Caco-2 (cell line): ENCODE results near the gene GCA. TPM values are rescaled to one million over a fixed set of nuclear protein-coding genes. Genes with fewer than 3 reads are reported as not detected.

Experiments
- BruUV-seq: library from RNA; stranded (reverse); fragments of 400-500 nt; replicated peaks from 2 replicates; lab custom pipeline; 2021; lab: Mats Ljungman, UMichigan
- CTCF ChIA-PET: fragments of 300-600 bp; sonication (Branson Sonifier 250); formaldehyde crosslinking; loops from one replicate; lab custom pipeline; 2022; ENCODE audit warnings: antibody characterized with exemption; lab: Charles Lee
- POLR2A ChIA-PET: fragments of 300-600 bp; sonication (Branson Sonifier 250); formaldehyde crosslinking; loops from one replicate; lab custom pipeline; 2022; ENCODE audit warnings: antibody characterized with exemption; lab: Charles Lee
- DNase-seq, 2 experiments: peaks; one replicate each; pipeline versions ENCODE4 v3.0.0 to v3.0.0-alpha.2; 2020 to 2022
- H3K27me3 ChIP-seq: replicated peaks from 2 replicates; pipeline ENCODE4 v1.6.0; 2011; ENCODE audit warnings: low read length; ENCODE audit not compliant: control insufficient read depth, insufficient read depth
- H3K36me3 ChIP-seq: 2 replicates; pipeline ENCODE4 v1.5.1; 2011; ENCODE audit warnings: low read length; ENCODE audit not compliant: control insufficient read depth, insufficient read depth
- H3K4me1 ChIP-seq: fragments of 250-450 bp; sonication (Bioruptor Pico); 2 replicates; pipeline ENCODE4 v1.5.1; 2020; ENCODE audit warnings: mild to moderate bottlenecking
- H3K4me3 ChIP-seq: 2 replicates; pipeline ENCODE4 v1.5.1; 2011; ENCODE audit warnings: low read depth, mild to moderate bottlenecking, control low read depth, low read length
- H3K9me3 ChIP-seq: fragments of 250-450 bp; sonication (Bioruptor Pico); 2 replicates; pipeline ENCODE4 v1.5.1; 2020; ENCODE audit warnings: mild to moderate bottlenecking, moderate library complexity
- H3K27ac Mint-ChIP-seq: one replicate; pipeline ENCODE4 v1.8.0; 2022; ENCODE audit warnings: mixed read lengths; ENCODE audit not compliant: unreplicated experiment
- H3K27me3 Mint-ChIP-seq: one replicate; pipeline ENCODE4 v1.8.0; 2022; ENCODE audit warnings: mixed read lengths; ENCODE audit not compliant: insufficient read depth, unreplicated experiment
- H3K36me3 Mint-ChIP-seq: one replicate; pipeline ENCODE4 v1.8.0; 2022; ENCODE audit warnings: mild to moderate bottlenecking, mixed read lengths; ENCODE audit not compliant: insufficient read depth, unreplicated experiment
- H3K4me1 Mint-ChIP-seq: one replicate; pipeline ENCODE4 v1.8.0; 2022; ENCODE audit warnings: low read depth, mixed read lengths; ENCODE audit not compliant: unreplicated experiment
- H3K4me3 Mint-ChIP-seq: one replicate; pipeline ENCODE4 v1.8.0; 2022; ENCODE audit warnings: mild to moderate bottlenecking, moderate library complexity, mixed read lengths; ENCODE audit not compliant: unreplicated experiment
- H3K9me3 Mint-ChIP-seq: one replicate; pipeline ENCODE4 v1.8.0; 2022; ENCODE audit warnings: mixed read lengths; ENCODE audit not compliant: unreplicated experiment
- intact Hi-C: fragments of 100-400 bp; cut with micrococcal nuclease; formaldehyde crosslinking; loops from one replicate; pipeline ENCODE4 v1.10.0; 2022; ENCODE audit not compliant: unreplicated experiment
- total RNA-seq: library from RNA; stranded (reverse); gene quantifications from 2 replicates; pipeline ENCODE4 v1.2.3, GENCODE V29; 2022
- TF ChIP-seq, protein P1 (sequence below), 2 experiments: fragments of 200-600 bp in 1 of 2; IDR thresholded peaks; 1 replicate in 1 of 2; 2 replicates in 1 of 2; pipeline versions ENCODE4 v1.5.1 to v1.8.0; 2011 to 2022; ENCODE audit warnings: antibody characterized with exemption in 1 of 2, control low read depth in 1 of 2, inconsistent platforms in 1 of 2, low read depth in 1 of 2, low read length in 1 of 2, mild to moderate bottlenecking in 1 of 2, moderate library complexity in 1 of 2; ENCODE audit not compliant: insufficient read depth in 1 of 2, severe bottlenecking in 1 of 2, unreplicated experiment in 1 of 2

The GCA gene
- total RNA-seq, 1 experiment from 2014 or later = 29.4 TPM

DNA sequence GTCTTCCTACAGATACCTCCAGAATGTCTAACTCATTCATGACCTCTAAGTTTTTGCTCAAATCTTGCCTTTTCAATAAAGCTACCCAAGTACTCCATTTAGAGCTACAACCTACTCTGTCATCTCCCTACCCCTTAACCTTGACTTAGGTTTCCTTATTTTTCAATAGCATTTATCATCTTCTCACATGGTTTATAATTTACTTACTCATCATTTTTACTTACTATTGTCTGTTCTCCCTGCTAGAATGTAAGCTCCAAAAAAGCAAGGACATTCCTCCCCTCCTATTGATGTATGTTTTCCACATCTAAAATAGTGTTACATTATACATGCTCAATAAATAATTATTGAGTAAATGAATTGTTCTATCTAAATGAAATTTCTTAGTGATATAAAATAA, 3.1 kb upstream of the GCA start:
- no TSS peak for BruUV-seq
- Histone ChIP-seq H3K36me3 (no peaks in the 10 kb centered on the region), H3K4me3 (no peak overlapping the region), H3K9me3 (no peaks in the 10 kb centered on the region), H3K4me1 (no peaks in the 10 kb centered on the region), H3K27me3 (no peaks in the 10 kb centered on the region)
- POLR2A ChIA-PET = no interaction called here
- H3K27ac Mint-ChIP-seq = no peak overlapping the region
- no peaks in the 10 kb centered on the region for H3K4me1 Mint-ChIP-seq
- peaks cover 3% of the 10 kb centered on the region for H3K27me3 Mint-ChIP-seq
- no peak overlapping the region for H3K4me3 Mint-ChIP-seq
- CTCF ChIA-PET = no interaction called here
- no peak for DNase-seq
- TF ChIP-seq, protein P1, sequence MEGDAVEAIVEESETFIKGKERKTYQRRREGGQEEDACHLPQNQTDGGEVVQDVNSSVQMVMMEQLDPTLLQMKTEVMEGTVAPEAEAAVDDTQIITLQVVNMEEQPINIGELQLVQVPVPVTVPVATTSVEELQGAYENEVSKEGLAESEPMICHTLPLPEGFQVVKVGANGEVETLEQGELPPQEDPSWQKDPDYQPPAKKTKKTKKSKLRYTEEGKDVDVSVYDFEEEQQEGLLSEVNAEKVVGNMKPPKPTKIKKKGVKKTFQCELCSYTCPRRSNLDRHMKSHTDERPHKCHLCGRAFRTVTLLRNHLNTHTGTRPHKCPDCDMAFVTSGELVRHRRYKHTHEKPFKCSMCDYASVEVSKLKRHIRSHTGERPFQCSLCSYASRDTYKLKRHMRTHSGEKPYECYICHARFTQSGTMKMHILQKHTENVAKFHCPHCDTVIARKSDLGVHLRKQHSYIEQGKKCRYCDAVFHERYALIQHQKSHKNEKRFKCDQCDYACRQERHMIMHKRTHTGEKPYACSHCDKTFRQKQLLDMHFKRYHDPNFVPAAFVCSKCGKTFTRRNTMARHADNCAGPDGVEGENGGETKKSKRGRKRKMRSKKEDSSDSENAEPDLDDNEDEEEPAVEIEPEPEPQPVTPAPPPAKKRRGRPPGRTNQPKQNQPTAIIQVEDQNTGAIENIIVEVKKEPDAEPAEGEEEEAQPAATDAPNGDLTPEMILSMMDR (IDR thresholded peaks at IDR 0.05; ENCODE audit: insufficient read depth in 1 of 2, low read depth in 1 of 2, low read length in 1 of 2, severe bottlenecking in 1 of 2, unreplicated experiment in 1 of 2) = no peak
- intact Hi-C loops = no loop called here
- no peaks in the 10 kb centered on the region for H3K9me3 Mint-ChIP-seq
- peaks cover 7% of the 10 kb centered on the region for H3K36me3 Mint-ChIP-seq

- Histone ChIP-seq H3K36me3 (no peaks in the 10 kb centered on the region), H3K4me3 (no peak overlapping the region), H3K4me1 (no peaks in the 10 kb centered on the region), H3K27me3 (no peaks in the 10 kb centered on the region), H3K9me3 (no peaks in the 10 kb centered on the region)
- ChIA-PET POLR2A (no interaction called here), CTCF (no interaction called here)
- H3K9me3 Mint-ChIP-seq = no peaks in the 10 kb centered on the region
- intact Hi-C loops = no loop called here
- no peaks in the 10 kb centered on the region for H3K4me1 Mint-ChIP-seq
- H3K36me3 Mint-ChIP-seq = peaks cover 7% of the 10 kb centered on the region
- no peak for DNase-seq
- H3K27me3 Mint-ChIP-seq = no peaks in the 10 kb centered on the region
- BruUV-seq = no TSS peak
- TF ChIP-seq, protein P1 (IDR thresholded peaks at IDR 0.05; ENCODE audit: insufficient read depth in 1 of 2, low read depth in 1 of 2, low read length in 1 of 2, severe bottlenecking in 1 of 2, unreplicated experiment in 1 of 2) = no peak
- no peak overlapping the region for H3K4me3 Mint-ChIP-seq
- no peak overlapping the region for H3K27ac Mint-ChIP-seq
These were observed 1.6 kb upstream of the GCA start for GRCh38 chr2:162342321-162342720.

DNA sequence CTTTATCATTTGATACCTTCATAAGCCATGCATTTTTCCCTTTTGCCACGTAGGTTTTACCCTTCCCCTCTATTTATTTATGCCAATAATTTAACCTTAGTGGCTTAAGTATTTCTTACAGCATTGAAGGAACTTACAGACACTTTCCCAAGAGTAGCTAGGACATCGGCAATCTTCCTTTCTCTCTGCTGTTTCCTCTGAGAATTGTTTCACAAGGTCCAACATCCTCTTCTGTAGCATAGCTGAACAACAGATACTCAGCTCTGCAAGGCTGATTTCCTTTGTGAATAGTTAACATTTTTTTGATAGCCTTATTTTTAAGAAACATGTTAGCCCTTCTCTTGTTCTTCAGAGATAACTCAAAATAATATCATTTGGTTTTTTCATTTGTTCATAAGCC, 1.1 kb upstream of the GCA start:
- no peak for DNase-seq
- TF ChIP-seq, protein P1 (IDR thresholded peaks at IDR 0.05; ENCODE audit: insufficient read depth in 1 of 2, low read depth in 1 of 2, low read length in 1 of 2, severe bottlenecking in 1 of 2, unreplicated experiment in 1 of 2) = no peak
- Mint-ChIP-seq H3K4me1 (no peaks in the 10 kb centered on the region), H3K4me3 (no peak overlapping the region), H3K9me3 (no peaks in the 10 kb centered on the region), H3K27ac (no peak overlapping the region), H3K36me3 (peaks cover 7% of the 10 kb centered on the region), H3K27me3 (no peaks in the 10 kb centered on the region)
- intact Hi-C loops = no loop called here
- H3K36me3 ChIP-seq = no peaks in the 10 kb centered on the region
- CTCF ChIA-PET = no interaction called here
- H3K4me1 ChIP-seq = no peaks in the 10 kb centered on the region
- H3K9me3 ChIP-seq = no peaks in the 10 kb centered on the region
- POLR2A ChIA-PET = no interaction called here
- no peak overlapping the region for H3K4me3 ChIP-seq
- H3K27me3 ChIP-seq = no peaks in the 10 kb centered on the region
- BruUV-seq = no TSS peak
